WTC11 (cell line): ENCODE data around the gene PTBP2. TPM values are rescaled to one million over a fixed set of nuclear protein-coding genes. Genes with fewer than 3 reads are reported as not detected.

Experiments
- ATAC-seq: fragments of 200-7000 bp; cut with Tn5 transposase; 2 replicates; pipeline ENCODE4 v1.10.0; 2021; ENCODE audit warnings: mild to moderate bottlenecking, moderate library complexity
- CTCF ChIA-PET: fragments of 300-600 bp; sonication (Branson Sonifier 250); formaldehyde crosslinking; loops from one replicate; lab custom pipeline; 2021; ENCODE audit warnings: antibody characterized with exemption; lab: Charles Lee
- POLR2A ChIA-PET: fragments of 350-600 bp; sonication (Branson Sonifier 250); formaldehyde crosslinking; loops from one replicate; lab custom pipeline; 2021; ENCODE audit warnings: antibody characterized with exemption; lab: Charles Lee
- DNase-seq: peaks from one replicate; pipeline ENCODE4 v3.0.0; 2021; ENCODE audit warnings: low spot score
- H3K27ac Mint-ChIP-seq: 2 replicates; pipeline ENCODE4 v1.8.0; 2021; ENCODE audit warnings: mixed read lengths
- H3K27me3 Mint-ChIP-seq: 2 replicates; pipeline ENCODE4 v1.8.0; 2021; ENCODE audit warnings: low read depth, mild to moderate bottlenecking, moderate library complexity, mixed read lengths
- H3K36me3 Mint-ChIP-seq: 2 replicates; pipeline ENCODE4 v1.8.0; 2021; ENCODE audit warnings: mixed read lengths
- H3K4me1 Mint-ChIP-seq: 2 replicates; pipeline ENCODE4 v1.8.0; 2022; ENCODE audit warnings: mixed read lengths
- H3K4me3 Mint-ChIP-seq: 2 replicates; pipeline ENCODE4 v1.8.0; 2021; ENCODE audit warnings: mild to moderate bottlenecking, moderate library complexity, mixed read lengths
- H3K9me3 Mint-ChIP-seq: 2 replicates; pipeline ENCODE4 v1.8.0; 2021; ENCODE audit warnings: mixed read lengths
- CREB1 ChIP-seq: sonication (generic); formaldehyde crosslinking; IDR thresholded peaks from 2 replicates; pipeline ENCODE4 v1.8.0; 2023; ENCODE audit warnings: mild to moderate bottlenecking, missing genetic modification reagents
- EMX1 ChIP-seq: fragments of 250-450 bp; sonication (Bioruptor Pico); IDR thresholded peaks from 2 replicates; pipeline ENCODE4 v1.8.0; 2021; ENCODE audit warnings: mild to moderate bottlenecking
- FOXJ3 ChIP-seq: sonication (generic); formaldehyde crosslinking; IDR thresholded peaks from 2 replicates; pipeline ENCODE4 v1.9.0; 2021; ENCODE audit warnings: missing genetic modification reagents, mild to moderate bottlenecking, borderline replicate concordance
- GTF2I ChIP-seq: fragments of 250-450 bp; sonication (Bioruptor Pico); conservative IDR thresholded peaks from 2 replicates; pipeline ENCODE4 v1.4.0; 2021; ENCODE audit warnings: mild to moderate bottlenecking
- KAT7 ChIP-seq: sonication (generic); formaldehyde crosslinking; IDR thresholded peaks from 2 replicates; pipeline ENCODE4 v1.8.1; 2023; ENCODE audit warnings: missing genetic modification reagents, mild to moderate bottlenecking, borderline replicate concordance
- OVOL2 ChIP-seq: fragments of 250-450 bp; sonication (Bioruptor Pico); IDR thresholded peaks from 2 replicates; pipeline ENCODE4 v1.9.0; 2021; ENCODE audit warnings: mild to moderate bottlenecking, borderline replicate concordance
- SOX15 ChIP-seq: fragments of 250-450 bp; sonication (Bioruptor Pico); IDR thresholded peaks from 2 replicates; pipeline ENCODE4 v1.9.0; 2021; ENCODE audit warnings: mild to moderate bottlenecking
- ZNF416 ChIP-seq: fragments of 250-450 bp; sonication (Bioruptor Pico); IDR thresholded peaks from 2 replicates; pipeline ENCODE4 v1.9.0; 2021; ENCODE audit warnings: mild to moderate bottlenecking, inconsistent platforms
- total RNA-seq: library from RNA; stranded (reverse); gene quantifications from 3 replicates; pipeline ENCODE4 v1.2.3, GENCODE V29; 2021
- TF ChIP-seq, protein P1 (sequence below): sonication (generic); formaldehyde crosslinking; IDR thresholded peaks from 2 replicates; pipeline ENCODE4 v1.8.1; 2023; ENCODE audit warnings: mild to moderate bottlenecking, missing genetic modification reagents, borderline replicate concordance
- TF ChIP-seq, protein P2 (sequence below): sonication (generic); formaldehyde crosslinking; IDR thresholded peaks from 2 replicates; pipeline ENCODE4 v1.8.0; 2023; ENCODE audit warnings: missing genetic modification reagents
- TF ChIP-seq, protein P3 (sequence below): sonication (generic); formaldehyde crosslinking; IDR thresholded peaks from 2 replicates; pipeline ENCODE4 v1.8.1; 2023; ENCODE audit warnings: mild to moderate bottlenecking, missing genetic modification reagents
- TF ChIP-seq, protein P4 (sequence below): fragments of 250-450 bp; sonication (Bioruptor Pico); IDR thresholded peaks from 2 replicates; pipeline ENCODE4 v1.9.0; 2021; ENCODE audit warnings: mild to moderate bottlenecking, borderline replicate concordance
- TF ChIP-seq, protein P5 (sequence below): sonication (generic); formaldehyde crosslinking; IDR thresholded peaks from 2 replicates; pipeline ENCODE4 v1.8.1; 2023; ENCODE audit warnings: mild to moderate bottlenecking, missing genetic modification reagents, moderate library complexity
- TF ChIP-seq, protein P6 (sequence below): sonication (generic); formaldehyde crosslinking; IDR thresholded peaks from 2 replicates; pipeline ENCODE4 v1.8.0; 2022; ENCODE audit warnings: mild to moderate bottlenecking, missing genetic modification reagents

PTBP2 gene
- total RNA-seq, 1 experiment from 2014 or later = 50.0 TPM

DNA sequence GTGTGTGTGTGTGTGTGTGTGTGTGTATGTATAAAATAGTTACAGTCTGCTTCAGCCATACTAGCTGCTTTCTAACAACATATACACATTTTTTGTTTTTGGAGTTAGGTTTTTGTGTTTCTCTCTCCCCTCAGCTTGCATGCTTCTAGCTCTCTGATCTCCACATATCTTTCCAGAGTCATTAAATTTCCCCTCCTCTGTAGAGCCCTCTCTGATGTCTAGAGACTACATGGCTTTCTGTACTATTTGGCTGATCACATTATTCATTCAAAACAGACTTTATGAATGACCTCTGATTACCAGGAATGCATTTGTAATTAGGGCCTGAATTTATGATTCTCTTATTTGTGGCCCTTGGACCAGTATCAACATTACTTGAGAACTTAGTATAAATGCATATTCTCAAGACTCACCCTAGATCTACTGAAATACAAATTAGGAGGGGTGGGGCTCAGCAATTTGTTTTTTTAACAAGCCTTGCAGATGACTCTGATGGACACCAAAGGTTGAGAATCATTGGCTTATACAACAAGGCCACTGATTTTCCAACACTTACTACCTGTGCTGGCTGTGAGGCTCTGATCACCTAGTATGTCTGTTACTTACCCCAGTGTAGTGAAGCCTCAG lies 104.5 kb downstream of the PTBP2 start:
- no peak overlapping the region for H3K27ac Mint-ChIP-seq
- no peaks in the 10 kb centered on the region for H3K27me3 Mint-ChIP-seq
- CTCF ChIA-PET = no interaction called here
- TF ChIP-seq FOXJ3 = no peak
- TF ChIP-seq KAT7 (CRISPR knock-in tag) = no peak
- TF ChIP-seq, protein P1, sequence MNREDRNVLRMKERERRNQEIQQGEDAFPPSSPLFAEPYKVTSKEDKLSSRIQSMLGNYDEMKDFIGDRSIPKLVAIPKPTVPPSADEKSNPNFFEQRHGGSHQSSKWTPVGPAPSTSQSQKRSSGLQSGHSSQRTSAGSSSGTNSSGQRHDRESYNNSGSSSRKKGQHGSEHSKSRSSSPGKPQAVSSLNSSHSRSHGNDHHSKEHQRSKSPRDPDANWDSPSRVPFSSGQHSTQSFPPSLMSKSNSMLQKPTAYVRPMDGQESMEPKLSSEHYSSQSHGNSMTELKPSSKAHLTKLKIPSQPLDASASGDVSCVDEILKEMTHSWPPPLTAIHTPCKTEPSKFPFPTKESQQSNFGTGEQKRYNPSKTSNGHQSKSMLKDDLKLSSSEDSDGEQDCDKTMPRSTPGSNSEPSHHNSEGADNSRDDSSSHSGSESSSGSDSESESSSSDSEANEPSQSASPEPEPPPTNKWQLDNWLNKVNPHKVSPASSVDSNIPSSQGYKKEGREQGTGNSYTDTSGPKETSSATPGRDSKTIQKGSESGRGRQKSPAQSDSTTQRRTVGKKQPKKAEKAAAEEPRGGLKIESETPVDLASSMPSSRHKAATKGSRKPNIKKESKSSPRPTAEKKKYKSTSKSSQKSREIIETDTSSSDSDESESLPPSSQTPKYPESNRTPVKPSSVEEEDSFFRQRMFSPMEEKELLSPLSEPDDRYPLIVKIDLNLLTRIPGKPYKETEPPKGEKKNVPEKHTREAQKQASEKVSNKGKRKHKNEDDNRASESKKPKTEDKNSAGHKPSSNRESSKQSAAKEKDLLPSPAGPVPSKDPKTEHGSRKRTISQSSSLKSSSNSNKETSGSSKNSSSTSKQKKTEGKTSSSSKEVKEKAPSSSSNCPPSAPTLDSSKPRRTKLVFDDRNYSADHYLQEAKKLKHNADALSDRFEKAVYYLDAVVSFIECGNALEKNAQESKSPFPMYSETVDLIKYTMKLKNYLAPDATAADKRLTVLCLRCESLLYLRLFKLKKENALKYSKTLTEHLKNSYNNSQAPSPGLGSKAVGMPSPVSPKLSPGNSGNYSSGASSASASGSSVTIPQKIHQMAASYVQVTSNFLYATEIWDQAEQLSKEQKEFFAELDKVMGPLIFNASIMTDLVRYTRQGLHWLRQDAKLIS (CRISPR knock-in tag) = no peak
- TF ChIP-seq, protein P2, sequence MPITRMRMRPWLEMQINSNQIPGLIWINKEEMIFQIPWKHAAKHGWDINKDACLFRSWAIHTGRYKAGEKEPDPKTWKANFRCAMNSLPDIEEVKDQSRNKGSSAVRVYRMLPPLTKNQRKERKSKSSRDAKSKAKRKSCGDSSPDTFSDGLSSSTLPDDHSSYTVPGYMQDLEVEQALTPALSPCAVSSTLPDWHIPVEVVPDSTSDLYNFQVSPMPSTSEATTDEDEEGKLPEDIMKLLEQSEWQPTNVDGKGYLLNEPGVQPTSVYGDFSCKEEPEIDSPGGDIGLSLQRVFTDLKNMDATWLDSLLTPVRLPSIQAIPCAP (CRISPR knock-in tag) = no peak
- no peak for TF ChIP-seq CREB1 (CRISPR knock-in tag)
- no peak for TF ChIP-seq OVOL2 (CRISPR knock-in tag)
- TF ChIP-seq, protein P3, sequence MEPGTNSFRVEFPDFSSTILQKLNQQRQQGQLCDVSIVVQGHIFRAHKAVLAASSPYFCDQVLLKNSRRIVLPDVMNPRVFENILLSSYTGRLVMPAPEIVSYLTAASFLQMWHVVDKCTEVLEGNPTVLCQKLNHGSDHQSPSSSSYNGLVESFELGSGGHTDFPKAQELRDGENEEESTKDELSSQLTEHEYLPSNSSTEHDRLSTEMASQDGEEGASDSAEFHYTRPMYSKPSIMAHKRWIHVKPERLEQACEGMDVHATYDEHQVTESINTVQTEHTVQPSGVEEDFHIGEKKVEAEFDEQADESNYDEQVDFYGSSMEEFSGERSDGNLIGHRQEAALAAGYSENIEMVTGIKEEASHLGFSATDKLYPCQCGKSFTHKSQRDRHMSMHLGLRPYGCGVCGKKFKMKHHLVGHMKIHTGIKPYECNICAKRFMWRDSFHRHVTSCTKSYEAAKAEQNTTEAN (CRISPR knock-in tag) = no peak
- TF ChIP-seq, protein P4, sequence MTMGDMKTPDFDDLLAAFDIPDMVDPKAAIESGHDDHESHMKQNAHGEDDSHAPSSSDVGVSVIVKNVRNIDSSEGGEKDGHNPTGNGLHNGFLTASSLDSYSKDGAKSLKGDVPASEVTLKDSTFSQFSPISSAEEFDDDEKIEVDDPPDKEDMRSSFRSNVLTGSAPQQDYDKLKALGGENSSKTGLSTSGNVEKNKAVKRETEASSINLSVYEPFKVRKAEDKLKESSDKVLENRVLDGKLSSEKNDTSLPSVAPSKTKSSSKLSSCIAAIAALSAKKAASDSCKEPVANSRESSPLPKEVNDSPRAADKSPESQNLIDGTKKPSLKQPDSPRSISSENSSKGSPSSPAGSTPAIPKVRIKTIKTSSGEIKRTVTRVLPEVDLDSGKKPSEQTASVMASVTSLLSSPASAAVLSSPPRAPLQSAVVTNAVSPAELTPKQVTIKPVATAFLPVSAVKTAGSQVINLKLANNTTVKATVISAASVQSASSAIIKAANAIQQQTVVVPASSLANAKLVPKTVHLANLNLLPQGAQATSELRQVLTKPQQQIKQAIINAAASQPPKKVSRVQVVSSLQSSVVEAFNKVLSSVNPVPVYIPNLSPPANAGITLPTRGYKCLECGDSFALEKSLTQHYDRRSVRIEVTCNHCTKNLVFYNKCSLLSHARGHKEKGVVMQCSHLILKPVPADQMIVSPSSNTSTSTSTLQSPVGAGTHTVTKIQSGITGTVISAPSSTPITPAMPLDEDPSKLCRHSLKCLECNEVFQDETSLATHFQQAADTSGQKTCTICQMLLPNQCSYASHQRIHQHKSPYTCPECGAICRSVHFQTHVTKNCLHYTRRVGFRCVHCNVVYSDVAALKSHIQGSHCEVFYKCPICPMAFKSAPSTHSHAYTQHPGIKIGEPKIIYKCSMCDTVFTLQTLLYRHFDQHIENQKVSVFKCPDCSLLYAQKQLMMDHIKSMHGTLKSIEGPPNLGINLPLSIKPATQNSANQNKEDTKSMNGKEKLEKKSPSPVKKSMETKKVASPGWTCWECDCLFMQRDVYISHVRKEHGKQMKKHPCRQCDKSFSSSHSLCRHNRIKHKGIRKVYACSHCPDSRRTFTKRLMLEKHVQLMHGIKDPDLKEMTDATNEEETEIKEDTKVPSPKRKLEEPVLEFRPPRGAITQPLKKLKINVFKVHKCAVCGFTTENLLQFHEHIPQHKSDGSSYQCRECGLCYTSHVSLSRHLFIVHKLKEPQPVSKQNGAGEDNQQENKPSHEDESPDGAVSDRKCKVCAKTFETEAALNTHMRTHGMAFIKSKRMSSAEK (CRISPR knock-in tag) = no peak
- no peak for TF ChIP-seq ZNF416
- TF ChIP-seq, protein P5, sequence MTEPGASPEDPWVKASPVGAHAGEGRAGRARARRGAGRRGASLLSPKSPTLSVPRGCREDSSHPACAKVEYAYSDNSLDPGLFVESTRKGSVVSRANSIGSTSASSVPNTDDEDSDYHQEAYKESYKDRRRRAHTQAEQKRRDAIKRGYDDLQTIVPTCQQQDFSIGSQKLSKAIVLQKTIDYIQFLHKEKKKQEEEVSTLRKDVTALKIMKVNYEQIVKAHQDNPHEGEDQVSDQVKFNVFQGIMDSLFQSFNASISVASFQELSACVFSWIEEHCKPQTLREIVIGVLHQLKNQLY (CRISPR knock-in tag) = no peak
- TF ChIP-seq EMX1 (CRISPR knock-in tag) = no peak
- no peak for TF ChIP-seq GTF2I (CRISPR knock-in tag)
- TF ChIP-seq SOX15 = no peak
- TF ChIP-seq, protein P6, sequence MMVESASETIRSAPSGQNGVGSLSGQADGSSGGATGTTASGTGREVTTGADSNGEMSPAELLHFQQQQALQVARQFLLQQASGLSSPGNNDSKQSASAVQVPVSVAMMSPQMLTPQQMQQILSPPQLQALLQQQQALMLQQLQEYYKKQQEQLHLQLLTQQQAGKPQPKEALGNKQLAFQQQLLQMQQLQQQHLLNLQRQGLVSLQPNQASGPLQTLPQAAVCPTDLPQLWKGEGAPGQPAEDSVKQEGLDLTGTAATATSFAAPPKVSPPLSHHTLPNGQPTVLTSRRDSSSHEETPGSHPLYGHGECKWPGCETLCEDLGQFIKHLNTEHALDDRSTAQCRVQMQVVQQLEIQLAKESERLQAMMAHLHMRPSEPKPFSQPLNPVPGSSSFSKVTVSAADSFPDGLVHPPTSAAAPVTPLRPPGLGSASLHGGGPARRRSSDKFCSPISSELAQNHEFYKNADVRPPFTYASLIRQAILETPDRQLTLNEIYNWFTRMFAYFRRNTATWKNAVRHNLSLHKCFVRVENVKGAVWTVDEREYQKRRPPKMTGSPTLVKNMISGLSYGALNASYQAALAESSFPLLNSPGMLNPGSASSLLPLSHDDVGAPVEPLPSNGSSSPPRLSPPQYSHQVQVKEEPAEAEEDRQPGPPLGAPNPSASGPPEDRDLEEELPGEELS (CRISPR knock-in tag) = no peak
- POLR2A ChIA-PET = interaction anchor here (0.6 to 0.7 kb wide), 2 partner anchors 32 to 558 kb away, joined by 4 to 6 read pairs; no protein-coding TSS in a partner anchor
- no peaks in the 10 kb centered on the region for H3K9me3 Mint-ChIP-seq
- no peak overlapping the region for H3K4me3 Mint-ChIP-seq
- H3K4me1 Mint-ChIP-seq = no peaks in the 10 kb centered on the region
- no peaks in the 10 kb centered on the region for H3K36me3 Mint-ChIP-seq
- ATAC-seq (no peak; the same call in 1 of the 2 replicates), DNase-seq (no peak)
